ENCODE results near the gene RNF8. TPM values are rescaled to one million over a fixed set of nuclear protein-coding genes. Genes with fewer than 3 reads are reported as not detected.

The RNF8 gene
- total RNA-seq, 1 donor from 2014 or later, result 22.4 TPM

DNA sequence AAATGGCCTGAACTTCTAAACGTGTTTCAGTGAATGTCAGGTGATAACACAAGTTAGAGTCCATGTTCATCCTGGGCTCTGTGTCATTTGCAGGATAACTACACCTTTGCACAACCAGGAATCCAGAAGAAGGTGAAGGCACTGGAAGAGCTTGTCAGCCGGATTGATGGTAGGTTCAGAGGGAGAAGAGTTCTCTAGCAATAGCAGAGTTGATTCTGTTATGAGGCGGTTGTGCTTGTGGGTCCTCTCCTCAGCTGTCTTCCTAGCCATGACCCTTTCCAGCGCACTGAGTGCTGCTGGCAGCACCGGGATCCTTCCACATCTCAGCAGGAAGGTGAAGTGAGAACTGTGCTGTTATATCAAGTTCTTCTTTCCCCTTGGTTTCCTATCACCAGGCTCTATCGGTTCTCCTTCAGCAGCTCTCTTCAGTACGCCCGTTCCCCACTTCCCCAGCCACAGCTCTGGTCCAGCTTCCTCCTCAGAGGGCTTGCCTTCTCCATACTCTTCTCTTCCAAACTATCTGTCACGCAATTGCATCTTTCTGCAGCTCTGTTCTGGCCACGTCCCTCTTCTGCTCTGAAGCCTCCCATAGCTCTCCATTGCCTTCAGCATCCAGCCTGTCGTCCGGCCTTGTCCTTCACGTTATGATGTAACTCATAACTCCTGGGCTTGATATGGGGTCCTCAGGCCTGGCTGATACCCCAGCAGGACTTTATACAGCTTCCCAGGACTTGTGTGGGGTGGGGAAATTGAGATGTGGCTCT, 39.9 kb upstream of the RNF8 start:
- peaks cover 24% of the 10 kb centered on the region for H3K4me1 Mint-ChIP-seq (ENCODE audit: low read depth, unreplicated experiment)
- H4K20me1 ChIP-seq (ENCODE audit: insufficient read depth, low read length), result peaks cover 8% of the 10 kb centered on the region

DNA sequence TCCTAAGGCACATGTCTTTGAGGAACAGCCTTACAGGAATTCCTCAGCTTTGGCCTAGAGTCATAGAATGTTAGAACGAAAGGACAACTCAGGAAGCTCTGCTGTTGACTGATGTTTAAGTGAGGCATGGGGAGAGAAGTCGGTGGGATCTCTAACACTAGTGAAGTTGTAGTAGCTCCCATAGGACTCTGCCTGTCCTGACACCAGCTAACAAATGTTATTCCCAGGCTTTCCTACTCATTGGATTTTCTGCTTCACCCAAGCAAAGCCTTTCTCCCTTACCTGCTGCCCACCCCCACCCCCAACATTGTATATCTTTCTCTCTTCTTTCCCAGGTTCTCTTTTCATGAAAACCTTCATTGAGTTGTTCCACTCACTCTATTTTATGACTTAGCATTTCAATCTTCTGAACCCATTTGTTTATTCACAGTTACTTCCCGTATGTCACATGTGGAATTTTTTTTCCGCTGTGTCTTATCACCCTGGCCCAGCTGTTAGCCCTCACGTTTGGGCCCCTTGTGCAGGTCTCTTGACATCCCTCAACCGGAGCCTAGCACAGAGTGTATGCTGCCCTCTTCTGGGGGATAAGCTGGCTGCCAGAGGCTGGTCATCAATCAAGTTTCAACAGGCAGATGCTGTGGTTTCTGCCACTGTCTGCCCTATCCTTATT, 39.2 kb upstream of the RNF8 start:
- Histone ChIP-seq H3K4me2 (ENCODE audit: low read length) (no peak overlapping the region), H3K79me2 (ENCODE audit: insufficient read depth, low read length) (no peaks in the 10 kb centered on the region), H3K36me3 (ENCODE audit: insufficient read depth, low read length) (peaks cover 29% of the 10 kb centered on the region), H3K27ac (ENCODE audit: low read depth, low read length) (no peak overlapping the region), H2AFZ (ENCODE audit: low read depth, low read length) (no peak overlapping the region), H3K9ac (ENCODE audit: low read length) (no peak overlapping the region), H3K27me3 (ENCODE audit: insufficient read depth, low read length) (no peaks in the 10 kb centered on the region), H4K20me1 (ENCODE audit: insufficient read depth, low read length) (peaks cover 3% of the 10 kb centered on the region), H3K9me3 (ENCODE audit: insufficient read depth, low read depth, low read length) (no peaks in the 10 kb centered on the region), H3K4me1 (ENCODE audit: insufficient read depth, low read length) (peaks cover 18% of the 10 kb centered on the region), H3K4me3 (ENCODE audit: insufficient read depth, low read depth, low read length) (no peak overlapping the region)
- Mint-ChIP-seq H3K4me1 (ENCODE audit: low read depth, unreplicated experiment) (peaks cover 19% of the 10 kb centered on the region), H3K9me3 (ENCODE audit: unreplicated experiment) (peaks cover 5% of the 10 kb centered on the region), H3K27me3 (ENCODE audit: low read depth, unreplicated experiment) (no peaks in the 10 kb centered on the region), H3K4me3 (ENCODE audit: unreplicated experiment) (no peak overlapping the region), H3K27ac (ENCODE audit: unreplicated experiment) (no peak overlapping the region), H3K36me3 (ENCODE audit: low read depth, unreplicated experiment) (peaks cover 18% of the 10 kb centered on the region)
- FAIRE-seq, result no peak
- peak; percentile 26 for DNase-seq (ENCODE audit: low read depth)
- TF ChIP-seq, protein P1, sequence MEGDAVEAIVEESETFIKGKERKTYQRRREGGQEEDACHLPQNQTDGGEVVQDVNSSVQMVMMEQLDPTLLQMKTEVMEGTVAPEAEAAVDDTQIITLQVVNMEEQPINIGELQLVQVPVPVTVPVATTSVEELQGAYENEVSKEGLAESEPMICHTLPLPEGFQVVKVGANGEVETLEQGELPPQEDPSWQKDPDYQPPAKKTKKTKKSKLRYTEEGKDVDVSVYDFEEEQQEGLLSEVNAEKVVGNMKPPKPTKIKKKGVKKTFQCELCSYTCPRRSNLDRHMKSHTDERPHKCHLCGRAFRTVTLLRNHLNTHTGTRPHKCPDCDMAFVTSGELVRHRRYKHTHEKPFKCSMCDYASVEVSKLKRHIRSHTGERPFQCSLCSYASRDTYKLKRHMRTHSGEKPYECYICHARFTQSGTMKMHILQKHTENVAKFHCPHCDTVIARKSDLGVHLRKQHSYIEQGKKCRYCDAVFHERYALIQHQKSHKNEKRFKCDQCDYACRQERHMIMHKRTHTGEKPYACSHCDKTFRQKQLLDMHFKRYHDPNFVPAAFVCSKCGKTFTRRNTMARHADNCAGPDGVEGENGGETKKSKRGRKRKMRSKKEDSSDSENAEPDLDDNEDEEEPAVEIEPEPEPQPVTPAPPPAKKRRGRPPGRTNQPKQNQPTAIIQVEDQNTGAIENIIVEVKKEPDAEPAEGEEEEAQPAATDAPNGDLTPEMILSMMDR (IDR thresholded peaks at IDR 0.05; ENCODE audit: insufficient read depth, low read depth, low read length), result peak; percentile 34
- TF ChIP-seq EZH2 (IDR thresholded peaks at IDR 0.05; ENCODE audit: insufficient read depth, low read length), result no peak

More for the DNA sequence above, 39.9 kb upstream of the RNF8 start:
- Histone ChIP-seq H3K27ac (ENCODE audit: low read depth, low read length) (no peak overlapping the region), H3K27me3 (ENCODE audit: insufficient read depth, low read length) (no peaks in the 10 kb centered on the region), H3K36me3 (ENCODE audit: insufficient read depth, low read length) (peaks cover 26% of the 10 kb centered on the region), H3K79me2 (ENCODE audit: insufficient read depth, low read length) (no peaks in the 10 kb centered on the region), H3K9ac (ENCODE audit: low read length) (no peak overlapping the region), H3K4me3 (ENCODE audit: insufficient read depth, low read depth, low read length) (no peak overlapping the region), H2AFZ (ENCODE audit: low read depth, low read length) (no peak overlapping the region), H3K4me2 (ENCODE audit: low read length) (no peak overlapping the region), H3K9me3 (ENCODE audit: insufficient read depth, low read depth, low read length) (no peaks in the 10 kb centered on the region), H3K4me1 (ENCODE audit: insufficient read depth, low read length) (peaks cover 18% of the 10 kb centered on the region)
- no peaks in the 10 kb centered on the region for H3K27me3 Mint-ChIP-seq (ENCODE audit: low read depth, unreplicated experiment)
- no peak overlapping the region for H3K4me3 Mint-ChIP-seq (ENCODE audit: unreplicated experiment)
- H3K9me3 Mint-ChIP-seq (ENCODE audit: unreplicated experiment), result peaks cover 5% of the 10 kb centered on the region
- peaks cover 18% of the 10 kb centered on the region for H3K36me3 Mint-ChIP-seq (ENCODE audit: low read depth, unreplicated experiment)
- FAIRE-seq (no peak), DNase-seq (ENCODE audit: low read depth) (no peak)
- no peak overlapping the region for H3K27ac Mint-ChIP-seq (ENCODE audit: unreplicated experiment)
- TF ChIP-seq EZH2 (IDR thresholded peaks at IDR 0.05; ENCODE audit: insufficient read depth, low read length), result no peak
- TF ChIP-seq, protein P1 (IDR thresholded peaks at IDR 0.05; ENCODE audit: insufficient read depth, low read depth, low read length), result no peak

DNA sequence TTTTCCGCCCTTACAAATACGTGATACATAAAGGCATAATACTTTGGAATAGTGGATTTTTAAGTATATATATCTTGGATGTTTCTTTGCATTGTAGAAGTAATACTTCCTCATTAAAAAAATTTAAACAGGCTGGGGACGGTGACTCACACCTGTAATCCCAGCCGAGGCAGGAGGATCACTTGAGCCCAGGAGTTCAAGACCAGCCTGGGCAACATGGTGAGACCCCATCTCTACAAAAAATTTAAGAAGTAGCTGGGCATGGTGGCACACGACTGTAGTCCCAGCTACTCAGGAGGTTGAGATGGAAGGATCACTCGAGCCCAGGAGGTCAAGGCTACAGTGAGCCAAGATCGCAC, 38.6 kb upstream of the RNF8 start:
- no peak for TF ChIP-seq EZH2 (IDR thresholded peaks at IDR 0.05; ENCODE audit: insufficient read depth, low read length)
- TF ChIP-seq, protein P1 (IDR thresholded peaks at IDR 0.05; ENCODE audit: insufficient read depth, low read depth, low read length), result no peak
- Histone ChIP-seq H2AFZ (ENCODE audit: low read depth, low read length) (no peak overlapping the region), H3K4me1 (ENCODE audit: insufficient read depth, low read length) (peaks cover 18% of the 10 kb centered on the region), H4K20me1 (ENCODE audit: insufficient read depth, low read length) (peaks cover 3% of the 10 kb centered on the region), H3K4me3 (ENCODE audit: insufficient read depth, low read depth, low read length) (no peak overlapping the region), H3K27me3 (ENCODE audit: insufficient read depth, low read length) (no peaks in the 10 kb centered on the region), H3K27ac (ENCODE audit: low read depth, low read length) (no peak overlapping the region), H3K79me2 (ENCODE audit: insufficient read depth, low read length) (no peaks in the 10 kb centered on the region), H3K9me3 (ENCODE audit: insufficient read depth, low read depth, low read length) (no peaks in the 10 kb centered on the region), H3K9ac (ENCODE audit: low read length) (no peak overlapping the region), H3K36me3 (ENCODE audit: insufficient read depth, low read length) (peaks cover 29% of the 10 kb centered on the region), H3K4me2 (ENCODE audit: low read length) (no peak overlapping the region)
- Mint-ChIP-seq H3K27ac (ENCODE audit: unreplicated experiment) (no peak overlapping the region), H3K27me3 (ENCODE audit: low read depth, unreplicated experiment) (no peaks in the 10 kb centered on the region), H3K4me1 (ENCODE audit: low read depth, unreplicated experiment) (peaks cover 23% of the 10 kb centered on the region), H3K9me3 (ENCODE audit: unreplicated experiment) (peaks cover 5% of the 10 kb centered on the region), H3K4me3 (ENCODE audit: unreplicated experiment) (no peak overlapping the region), H3K36me3 (ENCODE audit: low read depth, unreplicated experiment) (peaks cover 18% of the 10 kb centered on the region)
- no peak for FAIRE-seq
- DNase-seq (ENCODE audit: low read depth), result no peak
